Measurements from ENCODE around the gene ELMO3. TPM values are rescaled to one million over a fixed set of nuclear protein-coding genes. Genes with fewer than 3 reads are reported as not detected.

The ELMO3 gene
- total and polyA plus RNA-seq, 2 of the 13 experiments (the other 11 are each of a cell fraction or from before 2014, with no cell fraction given), result 2.6 to 4.0 TPM

- no peak for TF ChIP-seq CEBPZ (IDR thresholded peaks at IDR 0.05; ENCODE audit: low read length)
- 0 out of 2 replicates have a peak, but pooled peaks have one; percentile 35 for TF ChIP-seq FOXA3 (CRISPR knock-in tag; IDR thresholded peaks at IDR 0.05)
- TF ChIP-seq HOXA9 (CRISPR knock-in tag; IDR thresholded peaks at IDR 0.05; ENCODE audit: borderline replicate concordance), result no peak
- no peak for TF ChIP-seq ZBTB46 (CRISPR knock-in tag; IDR thresholded peaks at IDR 0.05; ENCODE audit: borderline replicate concordance)
- TF ChIP-seq RNF2 (conservative IDR thresholded peaks at IDR 0.05; ENCODE audit: low read depth), result peak; percentile 74
- no peak for TF ChIP-seq TSC22D2 (CRISPR knock-in tag; IDR thresholded peaks at IDR 0.05; ENCODE audit: borderline replicate concordance)
- TF ChIP-seq DDIT3 (CRISPR knock-in tag; IDR thresholded peaks at IDR 0.05), result no peak
- no peak for TF ChIP-seq TEAD2 (CRISPR knock-in tag; IDR thresholded peaks at IDR 0.05)
- no peak for TF ChIP-seq CERS6 (CRISPR knock-in tag; IDR thresholded peaks at IDR 0.05)
- no peak for TF ChIP-seq TIGD3 (CRISPR knock-in tag; IDR thresholded peaks at IDR 0.05; ENCODE audit: borderline replicate concordance)
- no peak for TF ChIP-seq ZNF382 (CRISPR knock-in tag; IDR thresholded peaks at IDR 0.05; ENCODE audit: borderline replicate concordance)
- TF ChIP-seq ZNF205 (CRISPR knock-in tag; IDR thresholded peaks at IDR 0.05), result no peak
- TF ChIP-seq TOPORS (CRISPR knock-in tag; IDR thresholded peaks at IDR 0.05), result no peak; the same call in 1 of the 2 replicates
- no peak for TF ChIP-seq ZNF713 (CRISPR knock-in tag; IDR thresholded peaks at IDR 0.05)
- TF ChIP-seq NFKB2 (CRISPR knock-in tag; IDR thresholded peaks at IDR 0.05; ENCODE audit: borderline replicate concordance), result no peak
- no peak for TF ChIP-seq RORA (CRISPR knock-in tag; IDR thresholded peaks at IDR 0.05)
- TF ChIP-seq ELF4 (CRISPR knock-in tag; IDR thresholded peaks at IDR 0.05; ENCODE audit: borderline replicate concordance), result no peak
- no peak for TF ChIP-seq LCORL (IDR thresholded peaks at IDR 0.05)
- peak; percentile 67; the same call in 1 of the 2 replicates for TF ChIP-seq LCORL (CRISPR knock-in tag; IDR thresholded peaks at IDR 0.05)
- no peak for TF ChIP-seq ZEB1 (IDR thresholded peaks at IDR 0.05; ENCODE audit: insufficient replicate concordance, low read depth)
Observed at GRCh38 chr16:67155295-67156142, 43.4 kb upstream of the ELMO3 start (continued).

Measured in HepG2 (cell line).